Measurements from ENCODE around the gene ASCC1. TPM values are rescaled to one million over a fixed set of nuclear protein-coding genes. Genes with fewer than 3 reads are reported as not detected.
"Not testable (repeated sequence)": the region's sequence is repeated elsewhere in the genome, so short reads cannot be mapped to it uniquely, and the experiment has no call there.

ASCC1 gene
- total RNA-seq, 4 donors from 2014 or later: 13.4 to 34.0 (median 20.5) TPM

GRCh38 chr10:72140174-72140573, 75.9 kb downstream of the ASCC1 start:
- TF ChIP-seq, protein P1, sequence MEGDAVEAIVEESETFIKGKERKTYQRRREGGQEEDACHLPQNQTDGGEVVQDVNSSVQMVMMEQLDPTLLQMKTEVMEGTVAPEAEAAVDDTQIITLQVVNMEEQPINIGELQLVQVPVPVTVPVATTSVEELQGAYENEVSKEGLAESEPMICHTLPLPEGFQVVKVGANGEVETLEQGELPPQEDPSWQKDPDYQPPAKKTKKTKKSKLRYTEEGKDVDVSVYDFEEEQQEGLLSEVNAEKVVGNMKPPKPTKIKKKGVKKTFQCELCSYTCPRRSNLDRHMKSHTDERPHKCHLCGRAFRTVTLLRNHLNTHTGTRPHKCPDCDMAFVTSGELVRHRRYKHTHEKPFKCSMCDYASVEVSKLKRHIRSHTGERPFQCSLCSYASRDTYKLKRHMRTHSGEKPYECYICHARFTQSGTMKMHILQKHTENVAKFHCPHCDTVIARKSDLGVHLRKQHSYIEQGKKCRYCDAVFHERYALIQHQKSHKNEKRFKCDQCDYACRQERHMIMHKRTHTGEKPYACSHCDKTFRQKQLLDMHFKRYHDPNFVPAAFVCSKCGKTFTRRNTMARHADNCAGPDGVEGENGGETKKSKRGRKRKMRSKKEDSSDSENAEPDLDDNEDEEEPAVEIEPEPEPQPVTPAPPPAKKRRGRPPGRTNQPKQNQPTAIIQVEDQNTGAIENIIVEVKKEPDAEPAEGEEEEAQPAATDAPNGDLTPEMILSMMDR (IDR thresholded peaks at IDR 0.05): no peak
- TF ChIP-seq POLR2AphosphoS5 (IDR thresholded peaks at IDR 0.05): no peak
- no peaks in the 10 kb centered on the region for H3K27me3 ChIP-seq
- in situ Hi-C loops (cut with MboI; ENCODE audit: low pct_ligation_motif_present in 1 of 4, low pct_unique_long_range_greater_than_20kb in 1 of 4, low sequenced_read_pairs in 3 of 4): loop anchor here in 1 of 4 donors (25.0 kb wide), 1 partner anchor 197 kb away; no protein-coding TSS in a partner anchor

DNA sequence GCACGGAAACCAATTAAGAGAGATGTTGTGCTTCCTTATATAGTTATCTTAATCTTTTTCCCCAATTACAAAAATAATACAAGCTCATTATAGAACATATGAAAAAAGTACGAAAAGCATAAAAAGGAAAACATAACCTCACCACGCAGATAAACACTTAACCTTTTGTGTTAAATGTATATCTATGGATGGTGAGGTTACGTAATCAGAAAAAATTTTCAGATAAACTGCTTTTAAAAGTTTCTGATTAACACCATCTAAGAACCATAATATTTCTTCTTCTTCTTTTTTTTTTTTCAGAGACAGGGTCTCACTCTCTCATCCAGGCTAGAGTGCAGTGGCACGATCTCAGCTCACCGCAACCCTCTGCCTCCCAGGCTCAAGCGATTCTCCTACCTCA, 78.5 kb downstream of the ASCC1 start:
- no peak for DNase-seq
- Histone ChIP-seq H3K4me1 (peaks cover 0 to 3% (median 0%) of the 10 kb centered on the region in 4 donors), H3K27me3 (no peaks in the 10 kb centered on the region), H3K36me3 (no peaks in the 10 kb centered on the region), H3K27ac (no peak overlapping the region), H3K4me3 (no peak overlapping the region), H3K9me3 (no peaks in the 10 kb centered on the region)
- WGBS, 2 donors (ENCODE audit: low coverage in 1 of 2): 96 to 99% methylated on average over 7 of the region's 7 CpGs
- in situ Hi-C loops (cut with MboI; ENCODE audit: low pct_ligation_motif_present in 1 of 4, low pct_unique_long_range_greater_than_20kb in 1 of 4, low sequenced_read_pairs in 3 of 4) (loop anchor here in 1 of 4 donors (25.0 kb wide), 1 partner anchor 200 kb away; no protein-coding TSS in a partner anchor), intact Hi-C loops (cut with DNase I; ENCODE audit: low total_unique reads) (no loop called here)
- TF ChIP-seq EP300 (IDR thresholded peaks at IDR 0.05; ENCODE audit: low read depth) (no peak), POLR2AphosphoS5 (IDR thresholded peaks at IDR 0.05) (no peak), POLR2A (IDR thresholded peaks at IDR 0.05) (no peak)
- TF ChIP-seq, protein P1 (IDR thresholded peaks at IDR 0.05): no peak

More at GRCh38 chr10:72140174-72140573, 75.9 kb downstream of the ASCC1 start:
- Histone ChIP-seq H3K9me3 (no peaks in the 10 kb centered on the region), H3K27ac (no peak overlapping the region), H3K4me3 (no peak overlapping the region), H3K4me1 (peaks cover 0 to under 1% (median 0%) of the 10 kb centered on the region in 4 donors), H3K36me3 (no peaks in the 10 kb centered on the region)
- no peak for DNase-seq
- intact Hi-C loops (cut with DNase I; ENCODE audit: low total_unique reads): no loop called here

GRCh38 chr10:72136225-72136624, 79.9 kb downstream of the ASCC1 start:
- H3K36me3 ChIP-seq; intact Hi-C loops (cut with DNase I; ENCODE audit: low total_unique reads); DNase-seq; H3K27ac ChIP-seq; H3K9me3 ChIP-seq; H3K4me1 ChIP-seq; H3K27me3 ChIP-seq; H3K4me3 ChIP-seq: not testable (repeated sequence)
- in situ Hi-C loops (cut with MboI; ENCODE audit: low pct_ligation_motif_present in 1 of 4, low pct_unique_long_range_greater_than_20kb in 1 of 4, low sequenced_read_pairs in 3 of 4): loop anchor here in 1 of 4 donors (25.0 kb wide), 1 partner anchor 201 kb away; no protein-coding TSS in a partner anchor
- WGBS, 2 donors (ENCODE audit: low coverage in 1 of 2): 93 to 95% methylated on average over 4 to 10 of the region's 10 CpGs

GRCh38 chr10:72134785-72135767, 81.0 kb downstream of the ASCC1 start:
- H3K36me3 ChIP-seq: no peaks in the 10 kb centered on the region
- no peak for DNase-seq
- in situ Hi-C loops (cut with MboI; ENCODE audit: low pct_ligation_motif_present in 1 of 4, low pct_unique_long_range_greater_than_20kb in 1 of 4, low sequenced_read_pairs in 3 of 4) (loop anchor here in 1 of 4 donors (25.0 kb wide), 1 partner anchor 202 kb away; no protein-coding TSS in a partner anchor), intact Hi-C loops (cut with DNase I; ENCODE audit: low total_unique reads) (no loop called here)
- no peak overlapping the region for H3K27ac ChIP-seq
- WGBS, 2 donors (ENCODE audit: low coverage in 1 of 2): 68 to 80% methylated on average over 10 of the region's 10 CpGs
- H3K4me3 ChIP-seq: no peak overlapping the region
- H3K4me1 ChIP-seq: peaks cover 0 to 3% (median 0%) of the 10 kb centered on the region in 4 donors
- no peak for TF ChIP-seq POLR2A (IDR thresholded peaks at IDR 0.05)
- TF ChIP-seq, protein P1 (IDR thresholded peaks at IDR 0.05): no peak
- no peak for TF ChIP-seq POLR2AphosphoS5 (IDR thresholded peaks at IDR 0.05)
- no peak for TF ChIP-seq EP300 (IDR thresholded peaks at IDR 0.05; ENCODE audit: low read depth)
- no peaks in the 10 kb centered on the region for H3K27me3 ChIP-seq
- H3K9me3 ChIP-seq: no peaks in the 10 kb centered on the region
